NOMO-1 (cell line): ENCODE data around the gene ANKRD33B.

Source experiments
- DNase-seq, 2 experiments: peaks; one replicate each; lab custom pipeline; 2025; ENCODE audit not compliant: unreplicated experiment in 2 of 2; lab: John Stamatoyannopoulos, UW

ANKRD33B gene

DNA sequence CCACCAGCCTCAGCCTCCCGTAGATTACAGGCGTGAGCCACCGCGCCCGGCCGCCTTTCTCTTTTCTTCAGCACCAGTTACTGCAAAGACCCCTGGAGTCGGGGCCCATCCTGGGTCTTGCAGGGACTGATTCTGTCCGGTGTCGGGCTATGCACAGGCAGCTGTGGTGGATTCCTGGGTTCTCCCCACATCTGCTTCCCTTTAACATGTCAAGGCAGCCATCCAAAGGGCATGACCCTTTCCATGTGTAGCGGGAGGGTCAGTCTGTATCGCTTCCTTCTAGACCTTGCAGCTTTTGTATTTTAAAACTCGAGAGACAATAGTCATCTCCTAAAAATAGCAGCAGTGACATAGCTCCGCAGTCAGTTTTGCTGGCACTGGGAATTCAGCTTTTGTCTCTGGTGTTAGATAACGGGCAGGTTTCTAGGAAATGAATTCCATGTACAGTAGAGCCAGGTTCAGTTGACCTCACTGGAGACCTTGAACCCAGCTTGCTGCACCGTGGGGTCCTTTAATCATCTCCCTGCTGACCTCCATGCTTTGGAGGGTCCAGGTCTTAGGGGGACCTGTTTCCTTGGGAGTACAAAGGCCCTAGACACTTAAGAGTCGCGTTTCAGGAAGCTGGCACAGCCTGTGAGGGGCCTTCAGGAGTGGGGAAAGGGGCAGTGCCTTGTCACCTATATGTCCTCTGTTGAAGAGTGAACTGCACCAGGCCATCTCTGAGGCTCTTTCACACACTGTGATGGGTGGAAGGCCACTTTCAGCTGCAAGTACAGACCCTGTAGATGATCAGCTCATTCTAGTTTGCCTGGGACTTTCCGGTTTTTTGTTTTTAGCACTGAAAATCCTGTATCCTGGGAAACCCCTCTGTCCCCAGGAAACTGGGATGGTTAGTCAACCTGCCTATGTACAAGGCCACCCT, 13.8 kb downstream of the ANKRD33B start:
- DNase-seq: peak in 1 of 2 experiments; percentile 66

DNA sequence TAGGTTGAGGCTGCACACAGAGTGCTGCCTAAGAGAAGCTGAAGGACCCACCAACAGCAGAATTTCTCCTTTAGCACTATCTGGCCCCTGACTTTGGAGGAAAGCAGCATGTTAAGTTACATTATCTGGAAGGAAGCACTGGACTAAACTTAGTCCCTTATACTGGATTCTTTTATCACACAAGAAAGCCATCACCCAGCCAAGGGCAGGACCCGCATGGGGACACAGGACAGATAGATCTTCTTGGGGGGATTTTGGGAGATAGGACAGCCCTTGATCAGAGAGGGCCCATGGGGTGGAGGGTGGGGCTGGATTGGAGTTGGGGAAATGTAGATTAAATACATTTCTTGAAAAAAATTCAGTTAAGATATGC, 14.4 kb downstream of the ANKRD33B start:
- DNase-seq: no peak

DNA sequence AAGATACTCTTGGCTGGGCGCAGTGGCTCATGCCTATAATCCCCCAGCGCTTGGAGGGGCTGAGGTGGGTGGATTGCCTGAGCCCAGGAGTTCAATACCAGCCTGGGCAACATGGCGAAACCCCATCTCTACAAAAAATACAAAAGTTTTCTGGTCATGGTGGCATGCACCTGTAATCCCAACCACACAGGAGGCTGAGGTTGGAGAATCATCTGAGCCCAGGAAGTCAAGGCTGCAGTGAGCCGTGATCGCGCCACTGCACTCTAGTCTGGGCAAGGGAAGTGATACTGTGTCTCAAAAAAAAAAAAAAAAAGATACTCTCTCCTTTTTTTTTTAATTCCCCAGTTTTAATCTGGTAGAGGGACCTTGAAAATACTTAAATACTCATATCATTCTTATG, 15.0 kb downstream of the ANKRD33B start:
- DNase-seq: peak; percentile 35 to 78

DNA sequence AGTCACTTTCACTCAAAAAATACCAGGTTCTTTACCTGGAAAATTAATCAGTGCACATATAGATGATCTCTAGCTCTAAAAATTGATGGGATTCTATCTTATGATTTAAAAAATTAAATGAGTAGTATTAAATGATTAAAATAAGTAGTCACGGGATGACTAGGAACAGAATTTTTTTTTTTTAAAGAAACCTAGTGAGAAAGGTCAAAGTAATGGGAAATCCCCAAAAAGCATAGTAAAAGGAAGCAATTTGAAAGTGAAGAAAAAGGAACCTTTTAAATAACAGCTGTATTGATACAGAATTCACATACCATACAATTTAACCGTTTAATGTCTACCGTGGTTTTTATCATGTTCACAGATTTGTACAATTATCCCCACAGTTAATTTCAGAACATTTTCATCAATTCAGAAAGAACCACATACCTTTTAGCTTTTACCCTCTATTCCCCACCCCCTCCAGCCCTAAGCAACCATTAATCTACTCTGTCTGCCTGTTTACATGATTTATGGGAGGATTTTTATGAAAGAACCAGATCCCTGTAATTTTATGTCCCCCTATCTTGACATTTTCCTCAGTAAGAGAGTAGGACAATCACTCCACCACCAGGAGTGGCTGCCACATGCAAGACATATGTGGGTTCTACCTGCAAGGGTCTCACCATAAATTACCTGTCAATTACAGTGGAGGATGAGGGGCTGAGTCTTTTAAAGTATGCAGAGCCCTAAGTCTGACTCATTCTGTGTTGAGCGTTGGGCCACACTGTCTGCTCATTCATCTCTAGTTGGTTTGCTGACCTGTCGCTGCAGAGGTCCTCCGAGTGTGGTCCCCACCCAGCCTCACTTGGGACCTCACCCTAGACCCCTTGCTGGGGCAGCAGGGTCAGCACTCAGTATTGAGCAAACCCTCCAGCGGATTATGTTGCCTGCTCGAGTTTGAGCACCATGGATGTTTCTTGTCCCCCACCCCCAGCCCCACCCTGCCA, 16.0 kb downstream of the ANKRD33B start:
- peak in 1 of 2 experiments; percentile 48 for DNase-seq

DNA sequence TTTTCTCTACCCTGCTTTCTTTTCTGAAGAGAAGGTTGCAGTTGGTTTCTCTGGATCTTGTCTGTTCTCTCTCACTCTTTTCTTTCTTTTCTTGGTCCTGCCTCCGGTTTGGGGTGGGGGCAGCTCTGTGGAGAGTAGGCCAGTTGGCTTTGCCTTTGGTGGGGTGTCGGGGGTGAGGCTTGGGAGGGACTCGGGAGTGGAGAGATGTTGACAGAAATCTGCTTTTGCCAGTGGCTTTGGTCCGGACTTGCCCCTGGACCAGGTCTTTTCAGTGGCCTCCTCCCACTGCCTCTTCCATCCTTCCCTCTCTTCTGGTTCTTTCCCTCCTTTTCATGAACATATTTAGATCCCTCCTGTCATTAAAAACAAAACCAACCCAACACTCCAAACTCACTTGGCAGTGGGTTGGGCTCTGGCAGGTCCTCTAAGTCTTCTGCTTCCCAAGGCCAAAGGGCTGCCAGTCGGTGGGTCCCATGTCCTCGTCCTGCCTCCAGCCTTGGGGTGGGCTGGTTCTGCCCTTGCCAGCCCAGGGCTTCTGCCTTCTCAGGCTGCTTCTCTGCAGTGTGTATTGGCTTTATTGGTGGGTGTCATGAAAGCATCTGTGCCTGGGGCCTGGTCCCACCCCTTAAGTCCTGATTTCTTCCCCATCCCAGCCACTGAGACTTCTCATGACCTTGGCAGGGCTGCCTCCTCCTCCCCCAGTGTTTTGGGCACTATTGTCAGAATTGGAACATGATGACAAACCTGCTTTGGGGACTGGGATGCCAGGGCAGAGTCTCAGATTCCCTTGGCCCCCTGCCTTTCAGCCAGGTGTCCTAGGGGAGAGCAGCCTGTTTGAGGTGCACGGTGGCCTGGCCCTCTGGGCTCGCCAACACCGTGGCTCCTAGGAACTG, 16.9 kb downstream of the ANKRD33B start:
- DNase-seq: no peak

DNA sequence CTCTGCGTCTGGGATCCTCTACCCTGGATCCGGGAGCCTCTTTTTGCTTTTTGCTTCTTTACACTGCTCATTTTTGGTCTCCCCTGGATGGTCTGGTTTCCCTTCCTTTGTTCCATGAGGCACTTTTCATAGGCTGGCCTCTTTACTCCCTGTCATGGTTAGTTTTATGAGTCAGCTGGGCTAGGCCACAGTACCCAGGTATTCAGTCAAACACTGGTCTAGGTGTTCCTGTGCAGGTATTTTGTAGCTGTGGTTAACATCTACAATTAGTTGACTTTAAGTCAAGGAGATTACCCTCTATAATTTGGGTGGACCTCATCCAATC, 17.5 kb downstream of the ANKRD33B start:
- DNase-seq: no peak

DNA sequence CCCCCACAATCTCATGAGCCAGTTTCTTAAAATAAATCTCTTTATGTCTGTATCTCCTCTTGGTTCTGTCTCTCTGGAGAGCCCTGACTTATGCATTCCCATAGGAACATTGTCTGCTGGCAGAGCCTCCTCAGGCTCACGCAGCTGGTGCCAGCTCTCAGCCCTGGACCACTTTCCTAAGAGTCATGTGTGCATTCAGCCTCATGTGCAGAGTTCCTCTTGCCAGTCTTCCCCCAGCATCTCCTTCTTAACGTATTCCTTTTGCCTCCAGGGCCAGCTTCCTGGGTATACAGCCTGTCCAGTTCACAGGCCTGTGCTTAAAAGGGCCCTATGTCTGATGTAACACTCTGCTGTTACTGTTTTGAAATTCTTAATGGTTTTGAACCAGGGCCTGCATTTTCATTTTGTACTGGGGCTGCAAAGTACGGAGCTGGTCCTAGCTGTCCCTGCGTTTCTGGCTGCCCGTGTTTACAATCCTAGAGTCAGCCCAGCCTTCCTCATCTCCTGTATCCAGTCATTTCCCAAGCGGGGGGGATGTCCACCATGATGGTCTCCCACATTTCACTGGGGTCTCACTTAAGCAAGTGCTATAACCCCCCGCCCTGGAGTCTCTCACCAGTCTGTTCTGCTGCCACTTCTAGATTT, 18.1 kb downstream of the ANKRD33B start:
- peak; percentile 37 to 46 for DNase-seq

DNA sequence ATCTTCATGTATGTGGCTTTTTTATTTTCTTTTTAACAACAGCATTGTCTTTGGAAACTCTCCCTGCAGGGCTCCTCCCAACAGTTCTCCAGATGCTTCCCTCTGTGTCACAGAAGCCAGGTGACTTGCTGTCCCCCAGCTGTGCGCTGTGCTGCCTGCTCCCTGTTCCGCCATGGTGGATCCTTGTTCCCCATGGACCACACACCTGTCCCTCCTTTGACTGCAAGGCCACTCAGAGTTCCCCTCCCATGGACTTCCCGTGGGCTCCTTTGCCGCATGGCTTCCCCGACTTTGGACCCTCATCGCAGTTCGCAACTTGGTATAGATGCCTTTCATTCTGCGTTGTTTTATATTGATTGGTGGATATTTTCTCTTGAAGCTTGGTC, 18.6 kb downstream of the ANKRD33B start:
- DNase-seq: no peak

DNA sequence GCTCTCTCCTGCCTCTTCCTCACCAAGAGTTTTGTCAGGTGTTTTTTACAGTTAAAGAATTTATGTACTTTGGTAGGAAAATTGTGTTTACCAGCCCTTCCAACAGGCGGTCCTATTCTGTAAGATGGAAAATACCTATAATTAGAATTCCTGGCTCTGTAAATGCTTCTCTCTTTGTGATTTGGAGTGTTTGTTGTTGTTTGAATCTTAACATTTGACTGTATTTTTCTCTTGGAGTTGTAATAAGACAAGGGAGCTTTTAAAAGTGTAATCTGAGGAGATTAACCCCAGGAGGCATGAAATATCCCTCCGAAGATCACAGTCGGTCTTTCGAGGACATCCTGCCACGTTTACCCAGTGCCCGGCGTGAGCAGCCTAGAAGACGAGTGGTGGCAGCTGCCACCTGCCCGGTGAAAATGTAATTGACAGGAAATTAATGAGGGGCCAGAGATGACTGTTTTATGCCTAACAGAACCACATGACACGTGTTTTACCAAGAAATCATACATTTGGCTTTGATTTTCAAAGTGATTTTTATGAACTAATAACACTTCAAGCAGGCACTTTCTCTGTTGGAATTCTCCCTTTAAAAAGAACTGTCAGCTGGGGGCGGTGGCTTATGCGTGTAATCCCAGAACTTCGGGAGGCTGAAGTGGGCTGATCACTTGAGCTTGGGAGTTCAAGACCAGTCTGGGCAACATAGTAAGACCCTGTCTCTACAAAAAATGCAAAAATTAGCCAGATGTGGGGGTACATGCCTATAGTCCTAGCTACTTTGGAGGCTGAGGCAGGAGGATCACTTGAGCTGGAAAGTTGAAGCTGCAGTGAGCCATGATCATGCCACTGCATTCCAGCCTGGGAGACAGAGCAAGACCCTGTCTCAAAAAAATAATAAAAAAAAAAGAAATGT, 20.0 kb downstream of the ANKRD33B start:
- DNase-seq: no peak

DNA sequence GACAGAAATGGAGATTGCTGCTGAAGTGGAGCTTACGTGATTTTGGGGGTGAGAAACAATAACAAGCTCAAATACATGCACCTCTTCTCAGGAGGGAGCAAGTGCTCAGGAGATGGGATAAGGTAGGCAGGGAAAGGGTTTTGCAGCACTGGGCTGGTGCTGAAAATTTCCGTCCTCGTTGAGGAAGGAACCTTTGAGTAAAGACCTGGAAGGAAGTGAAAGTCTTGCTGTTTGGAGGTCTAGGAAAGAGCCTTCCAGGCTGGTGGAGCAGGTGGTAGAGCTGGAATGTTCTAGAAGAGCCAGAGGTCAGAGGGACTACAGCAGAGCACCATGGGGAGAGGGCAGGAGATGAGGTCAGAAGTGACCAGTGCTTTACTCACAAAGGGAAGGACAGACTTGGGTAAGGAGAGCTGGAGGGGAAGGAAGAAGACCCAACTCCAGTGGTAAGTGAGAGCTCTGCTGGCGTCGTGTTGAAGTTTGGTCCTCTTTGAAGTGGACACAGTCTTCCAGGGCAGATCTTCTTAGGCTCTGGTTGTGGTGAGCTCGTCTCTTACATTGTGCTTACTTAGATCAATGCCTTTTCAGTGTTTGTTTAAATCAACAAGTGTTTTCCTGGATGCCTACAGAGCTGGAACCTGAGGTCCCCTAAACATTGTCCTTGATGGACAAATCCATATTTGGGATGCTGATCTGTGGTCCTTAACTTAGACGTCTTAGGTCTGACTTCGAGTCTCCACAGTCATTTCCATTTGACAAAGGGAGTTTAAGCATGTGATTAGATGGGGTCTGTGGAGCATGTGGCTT, 21.0 kb downstream of the ANKRD33B start:
- peak; percentile 19 to 46 for DNase-seq

DNA sequence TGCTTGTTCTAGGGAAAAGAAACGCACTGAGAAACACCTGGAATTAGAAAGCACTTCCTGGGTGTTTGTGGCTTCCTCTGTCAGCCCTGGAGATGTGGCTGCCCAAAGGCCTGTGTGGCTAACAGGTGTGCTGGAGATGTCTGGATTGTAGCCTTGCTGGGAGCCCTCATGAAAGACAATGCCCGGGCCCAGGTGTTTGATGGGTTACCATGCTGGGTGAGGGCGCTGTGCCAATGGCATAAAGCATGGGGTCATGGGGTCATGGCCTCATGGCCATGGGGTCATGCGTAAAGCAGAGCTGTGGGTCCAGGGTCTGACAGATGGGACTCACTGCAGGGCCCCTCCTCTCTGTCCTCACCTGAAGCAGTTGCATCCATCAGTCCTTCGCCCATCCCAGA, 21.6 kb downstream of the ANKRD33B start:
- no peak for DNase-seq

DNA sequence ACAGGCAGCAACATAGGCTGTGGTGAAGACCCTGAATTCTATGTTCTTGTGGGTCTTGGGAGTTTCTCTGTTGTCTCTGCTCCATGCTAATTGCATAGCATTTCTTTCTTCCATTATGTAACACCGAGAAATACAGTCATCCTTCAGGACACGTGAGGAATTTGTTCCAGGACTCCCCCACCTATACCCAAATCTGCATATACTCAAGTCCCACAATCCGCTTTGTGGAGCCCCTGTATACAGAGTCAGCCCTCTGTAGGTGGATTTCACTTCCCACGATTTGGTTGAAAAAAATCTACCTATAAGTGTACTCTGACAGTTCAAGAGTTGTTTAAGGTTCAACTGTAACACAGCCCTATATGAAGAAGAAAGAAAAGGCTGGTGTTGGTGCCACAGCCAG, 22.1 kb downstream of the ANKRD33B start:
- no peak for DNase-seq

DNA sequence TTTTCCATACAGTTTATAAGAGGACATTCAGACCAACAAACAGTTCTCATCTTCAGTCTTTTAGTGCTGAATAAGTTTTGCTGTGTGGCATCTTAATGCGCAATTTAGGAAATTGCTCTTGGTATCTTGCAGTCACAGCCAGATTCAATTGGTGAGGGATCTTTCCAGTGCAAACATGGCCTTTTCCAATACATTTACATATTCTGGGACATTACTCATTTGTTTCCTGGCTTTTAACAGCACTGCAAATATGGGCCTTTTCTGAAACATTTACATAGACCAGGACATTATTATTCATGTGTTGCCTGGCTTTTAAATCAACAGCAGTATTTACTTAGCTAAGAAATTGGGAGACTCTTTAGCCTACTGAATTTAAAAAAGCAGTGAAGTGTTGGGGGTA, 22.7 kb downstream of the ANKRD33B start:
- no peak for DNase-seq

DNA sequence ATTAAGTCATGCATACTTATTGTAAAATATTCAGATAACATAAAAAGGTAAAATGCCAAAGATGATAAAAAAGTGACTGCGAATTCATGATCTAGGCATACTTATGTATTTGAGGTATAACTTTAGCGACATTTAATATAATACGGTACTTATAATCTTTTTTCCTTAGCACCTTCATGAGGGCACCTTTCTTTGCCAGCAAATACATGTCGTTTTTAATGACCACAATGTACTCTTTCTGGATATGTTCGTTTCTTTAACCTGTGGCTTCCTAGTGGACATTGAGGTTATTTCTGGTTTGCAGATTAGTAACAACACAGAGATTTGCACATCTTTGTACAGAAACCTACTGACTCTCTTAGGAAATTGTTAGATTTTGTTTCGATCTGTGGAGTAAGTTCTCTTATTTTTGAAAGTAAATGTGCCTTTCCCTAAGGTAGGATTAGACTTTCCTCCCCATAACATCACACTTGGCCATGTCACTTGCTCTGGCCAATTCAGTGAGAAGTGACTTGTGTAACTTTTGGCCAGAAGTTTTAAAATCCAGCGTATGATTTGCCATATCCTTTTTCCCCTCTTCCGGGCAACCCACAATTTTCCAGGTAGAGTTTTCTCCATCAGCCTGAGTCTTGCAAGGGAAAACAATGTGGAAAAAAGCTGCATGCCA, 24.4 kb downstream of the ANKRD33B start:
- DNase-seq: no peak

DNA sequence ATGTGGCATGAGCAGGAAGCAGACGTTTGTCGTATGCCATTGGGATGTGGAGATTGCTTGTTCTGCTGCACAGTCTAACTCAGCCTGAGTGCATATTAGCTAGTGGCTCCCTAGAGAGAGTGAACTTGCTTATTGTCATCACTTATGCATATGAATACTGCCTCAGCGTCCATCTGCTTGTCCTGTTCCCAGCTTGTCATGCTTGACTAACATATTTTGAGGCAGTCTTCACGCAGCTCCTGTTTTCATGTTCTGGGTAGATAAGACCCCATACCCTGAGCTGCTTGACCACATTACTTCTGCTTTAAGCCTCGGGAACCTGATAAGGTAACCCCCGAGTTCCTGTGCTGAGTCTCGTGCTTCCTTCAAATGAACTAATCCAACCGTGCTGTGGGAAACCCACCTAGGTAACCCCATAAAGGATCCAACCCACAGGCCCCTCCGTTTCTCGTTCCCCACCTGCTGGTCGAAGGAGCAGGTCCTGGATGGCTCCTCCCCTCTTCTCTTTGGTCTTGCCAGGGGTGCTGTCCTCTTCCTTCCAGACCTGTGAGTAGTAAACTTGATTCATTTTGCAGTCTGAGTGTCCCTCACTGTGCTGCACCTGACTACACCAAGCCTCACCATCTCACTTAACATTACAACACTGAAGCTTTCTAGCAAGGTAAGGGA, 25.0 kb downstream of the ANKRD33B start:
- no peak for DNase-seq

DNA sequence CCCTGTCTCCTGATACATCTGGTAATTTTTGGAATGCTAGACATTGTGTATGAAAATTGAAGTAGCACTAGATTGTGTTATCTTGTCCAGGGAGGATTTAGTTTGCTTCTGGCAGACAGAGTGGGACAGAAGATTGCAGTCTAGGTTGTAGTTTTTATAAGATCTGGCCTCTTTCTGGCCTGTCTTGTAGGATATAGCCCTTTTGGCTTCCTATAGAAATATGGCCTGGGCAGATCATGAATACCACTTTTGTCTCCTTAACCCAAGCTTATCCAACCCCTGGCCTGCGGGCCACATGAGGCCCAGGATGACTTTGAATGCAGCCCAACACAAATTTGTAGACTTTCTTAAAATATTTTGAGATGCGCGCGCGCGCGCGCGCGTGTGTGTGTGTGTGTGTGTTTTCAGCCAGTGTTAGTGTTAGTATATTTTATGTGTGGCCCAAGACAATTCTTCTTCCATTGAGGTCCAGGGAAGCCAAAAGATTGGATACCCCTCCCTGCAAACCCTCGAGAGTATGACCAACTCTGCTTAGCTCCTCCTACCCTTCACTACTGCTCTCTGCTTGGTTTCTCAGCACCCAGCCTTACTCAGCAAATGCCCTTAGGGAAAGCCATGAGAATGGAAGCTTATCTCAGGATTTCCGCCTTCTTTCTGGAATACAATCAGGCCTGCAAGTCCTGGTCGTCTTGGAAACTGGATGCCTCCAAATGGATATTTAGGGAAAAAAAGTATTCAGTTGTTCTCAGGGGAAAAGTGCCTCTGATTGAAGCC, 26.5 kb downstream of the ANKRD33B start:
- DNase-seq: no peak

DNA sequence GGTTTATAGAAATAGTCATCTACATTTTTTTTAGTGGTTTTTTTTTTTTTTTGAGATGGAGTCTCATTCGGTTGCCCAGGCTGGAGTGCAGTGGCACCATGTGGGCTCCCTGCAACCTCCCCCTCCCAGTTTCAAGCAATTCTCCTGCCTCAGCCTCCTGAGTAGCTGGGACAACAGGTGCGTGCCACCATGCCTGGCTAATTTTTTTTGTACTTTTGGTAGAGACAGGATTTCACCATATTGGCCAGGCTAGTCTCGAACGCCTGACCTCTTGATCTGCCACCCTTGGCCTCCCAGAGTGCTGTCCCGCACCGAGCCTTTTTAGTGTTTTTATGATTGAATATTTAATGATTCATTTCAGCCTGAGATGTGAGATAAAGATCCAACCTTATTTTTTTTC, 27.3 kb downstream of the ANKRD33B start:
- DNase-seq: no peak
